Activated B cell treated with CpG ODN at 0.5 μM for 24 hours (primary cell): Measurements from ENCODE around the gene TMEM135. TPM values are rescaled to one million over a fixed set of nuclear protein-coding genes. Genes with fewer than 3 reads are reported as not detected.

Experiments
- ATAC-seq: fragments of 200-7000 bp; cut with Tn5 transposase; one replicate; pipeline ENCODE4 v1.10.0; 2021; ENCODE audit warnings: low read depth, mild to moderate bottlenecking, moderate library complexity
- CTCF ChIA-PET: fragments of 350-600 bp; sonication (Branson Sonifier 250); formaldehyde crosslinking; loops from one replicate; lab custom pipeline; 2021; ENCODE audit warnings: antibody characterized with exemption; lab: Charles Lee
- POLR2A ChIA-PET: fragments of 350-600 bp; sonication (Branson Sonifier 250); formaldehyde crosslinking; loops from one replicate; lab custom pipeline; 2021; ENCODE audit warnings: antibody characterized with exemption; lab: Charles Lee
- DNase-seq: peaks from one replicate; pipeline ENCODE4 v3.0.0; 2022
- H3K27ac Mint-ChIP-seq: one replicate; pipeline ENCODE4 v1.8.0; 2020; ENCODE audit warnings: mixed read lengths
- H3K27me3 Mint-ChIP-seq: one replicate; pipeline ENCODE4 v1.8.0; 2021; ENCODE audit warnings: mixed read lengths
- H3K36me3 Mint-ChIP-seq: one replicate; pipeline ENCODE4 v1.8.0; 2021; ENCODE audit warnings: low read depth, mixed read lengths
- H3K4me1 Mint-ChIP-seq: one replicate; pipeline ENCODE4 v1.8.0; 2021; ENCODE audit warnings: mixed read lengths
- H3K4me3 Mint-ChIP-seq: one replicate; pipeline ENCODE4 v1.8.0; 2020; ENCODE audit warnings: mild to moderate bottlenecking, mixed read lengths
- H3K9me3 Mint-ChIP-seq: one replicate; pipeline ENCODE4 v1.8.0; 2020; ENCODE audit warnings: mixed read lengths
- CTCF ChIP-seq: fragments of 200-600 bp; IDR thresholded peaks from one replicate; pipeline ENCODE4 v1.8.0; 2022; ENCODE audit warnings: antibody characterized with exemption, mild to moderate bottlenecking
- intact Hi-C: fragments of 100-400 bp; cut with micrococcal nuclease; formaldehyde crosslinking; loops from one replicate; pipeline ENCODE4 v1.15.1; 2024
- total RNA-seq: library from RNA; stranded (reverse); gene quantifications from 2 replicates; pipeline ENCODE4 v1.2.3, GENCODE V29; 2022

Gene TMEM135
- total RNA-seq, 1 donor from 2014 or later, result 10.1 TPM

GRCh38 chr11:87235366-87235765, 197.6 kb downstream of the TMEM135 start:
- H3K9me3 Mint-ChIP-seq, result peaks cover 18% of the 10 kb centered on the region
- H3K4me1 Mint-ChIP-seq, result no peaks in the 10 kb centered on the region
- ChIA-PET CTCF (no interaction called here), POLR2A (no interaction called here)
- intact Hi-C loops, result no loop called here
- TF ChIP-seq CTCF, result no peak
- peaks cover 21% of the 10 kb centered on the region for H3K36me3 Mint-ChIP-seq
- no peak for DNase-seq
- H3K27ac Mint-ChIP-seq, result no peak overlapping the region
- H3K4me3 Mint-ChIP-seq, result no peak overlapping the region
- H3K27me3 Mint-ChIP-seq, result no peaks in the 10 kb centered on the region
- ATAC-seq, result no peak

- Mint-ChIP-seq H3K27ac (no peak overlapping the region), H3K27me3 (no peaks in the 10 kb centered on the region), H3K4me3 (no peak overlapping the region), H3K36me3 (peaks cover 17% of the 10 kb centered on the region), H3K4me1 (no peaks in the 10 kb centered on the region), H3K9me3 (peaks cover 11% of the 10 kb centered on the region)
- POLR2A ChIA-PET, result no interaction called here
- ATAC-seq (no peak), DNase-seq (no peak)
- CTCF ChIA-PET, result interaction anchor here (0.6 kb wide), 1 partner anchor 34 kb away, joined by 3 read pairs; no protein-coding TSS in a partner anchor
- no peak for TF ChIP-seq CTCF
- intact Hi-C loops, result no loop called here
Observed at GRCh38 chr11:87236368-87236767, 198.6 kb downstream of the TMEM135 start.

- intact Hi-C loops, result no loop called here
- ChIA-PET CTCF (no interaction called here), POLR2A (no interaction called here)
- H3K4me1 Mint-ChIP-seq, result no peaks in the 10 kb centered on the region
- no peak for TF ChIP-seq CTCF
- ATAC-seq (no peak), DNase-seq (no peak)
- H3K27me3 Mint-ChIP-seq, result no peaks in the 10 kb centered on the region
- no peak overlapping the region for H3K4me3 Mint-ChIP-seq
- no peak overlapping the region for H3K27ac Mint-ChIP-seq
- peaks cover 6% of the 10 kb centered on the region for H3K36me3 Mint-ChIP-seq
- H3K9me3 Mint-ChIP-seq, result no peaks in the 10 kb centered on the region
Observed at GRCh38 chr11:87239001-87239400, 201.3 kb downstream of the TMEM135 start.

GRCh38 chr11:87239531-87239930, 201.8 kb downstream of the TMEM135 start:
- no peak for ATAC-seq
- no peak for TF ChIP-seq CTCF
- no peaks in the 10 kb centered on the region for H3K4me1 Mint-ChIP-seq
- H3K27me3 Mint-ChIP-seq, result no peaks in the 10 kb centered on the region
- H3K9me3 Mint-ChIP-seq, result no peaks in the 10 kb centered on the region
- CTCF ChIA-PET, result no interaction called here
- peaks cover 5% of the 10 kb centered on the region for H3K36me3 Mint-ChIP-seq
- H3K4me3 Mint-ChIP-seq, result no peak overlapping the region
- POLR2A ChIA-PET, result no interaction called here
- H3K27ac Mint-ChIP-seq, result no peak overlapping the region
- no peak for DNase-seq
- intact Hi-C loops, result no loop called here

- Mint-ChIP-seq H3K4me3 (no peak overlapping the region), H3K36me3 (no peaks in the 10 kb centered on the region), H3K27ac (no peak overlapping the region), H3K9me3 (no peaks in the 10 kb centered on the region), H3K4me1 (peaks cover 8% of the 10 kb centered on the region), H3K27me3 (no peaks in the 10 kb centered on the region)
- TF ChIP-seq CTCF, result no peak
- ChIA-PET CTCF (no interaction called here), POLR2A (no interaction called here)
- no peak for DNase-seq
- ATAC-seq, result no peak
- intact Hi-C loops, result no loop called here
Observed at GRCh38 chr11:87251560-87251959, 213.8 kb downstream of the TMEM135 start.
